ENCODE results near the gene LRATD1.

Gene LRATD1

DNA sequence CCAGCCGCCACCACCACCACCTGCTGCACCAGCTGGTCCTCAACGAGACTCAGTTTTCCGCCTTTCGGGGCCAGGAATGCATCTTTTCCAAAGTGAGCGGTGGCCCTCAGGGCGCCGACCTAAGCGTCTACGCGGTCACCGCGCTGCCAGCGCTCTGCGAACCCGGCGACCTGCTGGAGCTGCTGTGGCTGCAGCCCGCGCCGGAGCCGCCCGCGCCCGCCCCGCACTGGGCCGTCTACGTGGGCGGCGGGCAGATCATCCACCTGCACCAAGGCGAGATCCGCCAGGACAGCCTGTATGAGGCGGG is 1.6 kb downstream of the LRATD1 start:
- DNase-seq, result no peak

DNA sequence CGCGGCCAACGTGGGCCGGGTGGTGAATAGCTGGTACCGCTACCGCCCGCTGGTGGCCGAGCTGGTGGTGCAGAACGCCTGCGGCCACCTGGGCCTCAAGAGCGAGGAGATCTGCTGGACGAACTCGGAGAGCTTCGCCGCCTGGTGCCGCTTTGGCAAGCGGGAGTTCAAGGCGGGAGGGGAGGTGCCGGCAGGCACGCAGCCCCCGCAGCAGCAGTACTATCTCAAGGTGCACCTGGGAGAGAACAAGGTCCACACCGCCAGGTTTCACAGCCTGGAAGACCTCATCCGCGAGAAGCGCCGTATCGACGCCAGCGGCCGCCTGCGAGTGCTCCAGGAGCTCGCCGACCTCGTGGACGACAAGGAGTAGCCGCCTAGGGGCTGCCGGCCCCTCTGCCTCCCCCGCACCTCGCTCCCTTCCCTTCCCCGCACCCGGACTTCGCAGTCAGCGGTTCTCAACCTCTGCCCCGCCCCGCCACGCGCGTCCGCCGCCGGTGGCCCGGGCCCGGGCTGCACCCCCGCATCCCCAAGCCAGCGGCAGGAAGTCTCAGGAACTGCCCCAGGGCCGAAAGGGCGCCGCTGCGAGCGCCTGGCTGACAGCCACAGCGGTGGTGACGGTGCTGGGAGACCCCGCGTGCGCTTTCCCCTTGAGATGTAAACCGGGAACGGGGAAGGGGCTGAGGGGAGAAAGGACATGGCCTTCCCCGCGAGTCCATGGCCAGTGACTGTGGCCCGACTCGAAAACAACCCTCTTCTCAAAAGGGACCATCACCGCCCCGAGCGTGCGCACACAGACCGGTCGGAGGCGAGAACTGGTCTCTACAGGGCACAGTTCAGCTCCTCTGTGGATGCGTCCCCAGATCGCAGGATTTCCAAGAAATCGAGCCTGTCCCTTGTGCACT is 2.2 kb downstream of the LRATD1 start:
- no peak for DNase-seq

DNA sequence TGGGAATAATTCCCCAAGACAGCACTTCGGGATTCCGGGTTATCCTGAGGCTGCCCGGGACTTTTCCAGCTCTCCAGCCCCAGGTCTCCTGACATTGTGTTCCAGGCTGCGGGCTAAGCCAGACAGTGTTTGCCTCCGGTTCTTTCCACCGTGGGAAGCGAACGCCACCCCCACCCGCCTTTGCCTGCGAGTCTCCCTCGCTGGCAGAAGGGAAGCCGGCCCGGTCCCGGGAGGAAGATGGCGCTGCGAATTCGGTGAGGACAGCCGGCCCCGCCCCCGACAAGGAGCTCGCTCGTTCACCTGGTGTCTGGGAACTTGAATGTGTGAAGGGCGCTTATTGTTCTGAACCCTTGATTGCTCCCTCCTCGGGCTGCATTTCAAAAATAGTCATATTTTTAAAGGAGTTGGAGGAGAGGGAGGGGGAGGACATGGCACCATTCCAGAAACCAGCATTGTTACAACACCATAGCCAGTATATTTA is 2.9 kb downstream of the LRATD1 start:
- no peak for DNase-seq

DNA sequence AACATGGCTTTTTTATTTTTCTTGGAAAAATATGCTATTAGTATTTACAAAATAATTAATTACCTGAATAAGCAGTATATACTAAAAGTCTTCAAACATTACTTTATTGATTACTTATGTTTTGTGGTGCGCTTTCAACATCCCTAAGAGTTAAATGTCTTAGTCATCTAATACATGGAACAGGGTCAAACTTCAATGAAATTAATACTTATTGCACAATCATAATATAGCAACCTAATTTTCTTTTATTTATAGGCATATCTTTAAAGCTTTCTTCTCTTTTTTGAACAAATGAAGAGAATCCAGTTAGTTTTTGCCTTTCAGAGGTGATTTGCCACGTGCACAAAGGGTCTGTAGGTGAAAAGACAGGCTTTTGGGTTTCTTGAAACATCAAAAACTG is 6.0 kb downstream of the LRATD1 start:
- no peak for DNase-seq

DNA sequence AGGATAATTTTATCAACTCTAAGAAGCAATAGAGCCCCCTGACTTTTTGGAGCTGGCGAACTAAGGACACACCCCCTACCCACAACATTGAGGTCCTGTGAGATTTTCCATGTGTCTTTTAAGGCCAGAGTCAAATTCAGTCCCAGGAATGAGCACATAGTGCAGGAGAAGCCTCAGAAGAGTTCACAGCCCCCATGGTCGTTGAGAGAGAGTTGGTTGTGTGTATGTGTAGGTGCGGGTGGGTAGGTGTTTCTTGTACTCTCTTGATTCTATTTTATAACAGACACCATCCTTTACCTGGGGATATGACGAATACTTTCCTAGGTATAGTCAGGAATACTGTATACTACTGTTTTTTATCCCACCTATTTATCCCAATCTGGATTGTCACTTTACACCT is 8.6 kb downstream of the LRATD1 start:
- DNase-seq, result no peak

DNA sequence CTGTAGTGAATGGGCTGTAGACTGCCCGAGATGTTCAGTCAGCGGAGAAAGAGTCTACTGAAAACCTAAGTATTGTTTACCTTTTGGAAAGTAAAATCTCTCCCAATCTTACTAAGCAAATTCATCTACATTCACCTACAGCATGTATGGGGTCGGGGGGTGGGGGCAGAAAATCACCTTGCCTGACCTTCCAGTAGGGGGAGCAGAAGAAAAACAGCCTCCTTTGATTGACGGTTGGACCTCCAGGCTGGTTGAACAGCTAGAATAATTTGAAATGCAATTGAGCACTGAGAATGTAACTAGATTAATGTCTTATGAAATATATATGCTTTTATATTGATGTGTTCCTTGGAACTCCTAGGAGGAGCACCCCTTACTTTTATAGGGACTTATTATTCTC is 10.0 kb downstream of the LRATD1 start:
- DNase-seq, result no peak

DNA sequence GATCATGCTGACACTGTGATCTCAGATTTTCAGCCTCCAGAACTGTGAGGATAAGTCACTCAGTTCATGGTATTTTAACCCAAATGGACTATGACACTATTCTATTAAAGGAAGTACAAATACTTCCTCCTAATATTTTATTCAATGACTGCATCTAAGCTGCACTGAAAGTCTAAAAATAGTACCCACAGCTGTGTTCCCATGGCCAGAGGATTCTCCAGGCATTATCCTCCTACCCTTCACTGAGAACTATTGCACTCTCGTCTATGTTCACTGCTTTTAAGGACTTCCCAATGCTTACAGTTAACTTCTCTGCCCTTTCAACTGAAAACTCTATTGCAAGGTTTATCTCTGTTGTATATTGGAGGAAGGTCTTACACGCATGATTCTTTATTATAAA is 15.2 kb downstream of the LRATD1 start:
- no peak for DNase-seq

DNA sequence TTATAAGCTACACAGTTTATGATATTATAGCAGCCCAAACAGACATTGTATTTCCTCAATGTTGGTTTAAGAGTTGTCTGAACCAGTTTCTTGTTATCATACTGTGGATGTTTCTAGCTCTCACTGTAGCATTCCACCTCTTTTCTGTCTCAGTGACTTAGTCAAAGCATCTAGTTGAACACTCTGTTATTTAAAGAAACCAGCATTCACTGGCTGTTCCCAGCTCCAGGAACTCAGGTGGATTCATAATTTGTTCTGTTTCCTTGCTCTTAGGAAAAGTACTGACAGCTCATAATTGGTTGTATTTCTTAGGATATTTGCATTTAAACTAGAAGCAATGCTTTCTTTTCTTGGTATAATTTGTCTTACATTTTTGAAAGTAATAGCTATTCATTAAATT is 17.5 kb downstream of the LRATD1 start:
- no peak for DNase-seq

DNA sequence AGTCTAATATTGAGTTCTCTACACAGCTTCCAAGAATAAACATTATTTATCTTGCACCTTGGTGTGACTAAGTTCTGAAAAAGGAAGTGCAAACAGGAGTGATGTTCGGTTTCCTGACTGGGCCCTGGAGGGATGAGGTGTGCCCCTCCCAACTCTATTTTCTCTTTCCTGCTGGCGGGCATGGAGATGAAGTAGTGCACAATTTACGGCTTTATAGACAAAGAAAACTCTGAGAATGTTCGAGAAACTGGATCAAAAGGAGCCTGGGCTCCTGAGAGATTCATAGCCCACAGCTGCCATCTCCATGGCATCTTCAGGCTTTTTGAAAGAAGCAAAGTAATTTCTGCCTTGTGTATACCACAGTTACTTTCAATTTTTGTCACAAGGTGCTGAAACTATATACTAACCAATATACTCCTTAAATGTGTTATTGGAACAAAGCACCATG is 22.3 kb downstream of the LRATD1 start:
- DNase-seq, result no peak

DNA sequence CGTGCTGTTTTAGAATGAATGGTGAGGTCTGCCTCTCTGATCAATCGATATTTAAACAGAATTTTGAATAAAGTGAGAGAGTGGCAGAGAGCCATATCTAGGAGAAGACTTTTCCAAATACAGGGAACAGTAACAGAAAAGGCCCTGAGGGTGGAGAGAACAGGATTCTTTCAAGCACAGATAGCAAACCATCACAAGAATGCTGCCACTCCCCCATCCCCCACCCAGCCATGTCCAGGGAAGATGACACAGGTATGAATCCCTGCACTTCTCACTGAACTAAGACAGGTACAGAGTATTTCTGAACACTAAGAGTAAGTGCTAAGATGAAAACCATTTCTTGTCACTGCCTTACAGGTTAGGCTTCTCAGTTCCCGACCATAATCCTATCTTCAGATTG is 23.6 kb downstream of the LRATD1 start:
- DNase-seq, result no peak

DNA sequence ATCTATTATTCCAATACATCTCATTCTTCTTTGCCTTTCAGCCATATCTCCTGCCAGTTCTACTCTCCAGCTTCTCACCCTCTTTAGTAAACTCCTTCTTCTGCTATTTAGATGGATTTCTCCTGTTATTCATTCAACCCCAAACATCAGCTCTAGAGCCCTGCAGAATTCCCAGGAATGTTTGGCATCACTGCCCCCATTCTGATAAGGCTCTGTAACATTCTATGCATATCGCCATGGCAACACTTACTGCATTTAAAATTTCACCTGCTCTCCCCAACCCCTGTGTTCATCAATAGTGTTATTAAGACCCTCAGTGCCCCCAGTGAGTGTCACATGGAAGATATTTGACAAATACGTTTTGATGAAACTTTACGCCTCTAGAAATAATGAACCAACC is 28.6 kb downstream of the LRATD1 start:
- DNase-seq, result no peak

DNA sequence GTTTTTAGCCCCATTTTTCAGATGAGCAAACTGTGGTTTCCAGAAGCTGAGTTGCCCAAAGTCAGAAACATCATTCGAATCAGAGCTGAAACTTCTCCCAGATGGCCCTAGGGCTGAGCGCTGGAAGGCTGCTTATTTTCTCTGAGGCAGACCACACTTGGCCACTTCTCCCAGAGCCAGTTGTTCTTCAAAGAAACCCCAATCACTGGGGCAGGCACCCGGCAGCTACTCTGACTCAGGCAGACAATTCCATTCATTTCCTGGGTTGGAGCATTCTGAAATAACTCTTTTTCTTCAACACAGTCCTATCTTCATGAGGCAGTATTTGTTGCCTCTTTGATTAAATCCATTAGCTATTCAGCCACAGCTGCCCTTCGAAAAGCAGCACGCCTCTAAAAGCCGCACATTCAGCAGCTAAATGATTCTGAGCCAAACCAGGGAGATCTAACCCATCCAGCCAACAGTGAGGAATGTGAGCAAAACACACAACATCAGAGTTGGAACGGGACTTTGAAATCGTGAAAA is 40.9 kb downstream of the LRATD1 start:
- DNase-seq, result no peak

DNA sequence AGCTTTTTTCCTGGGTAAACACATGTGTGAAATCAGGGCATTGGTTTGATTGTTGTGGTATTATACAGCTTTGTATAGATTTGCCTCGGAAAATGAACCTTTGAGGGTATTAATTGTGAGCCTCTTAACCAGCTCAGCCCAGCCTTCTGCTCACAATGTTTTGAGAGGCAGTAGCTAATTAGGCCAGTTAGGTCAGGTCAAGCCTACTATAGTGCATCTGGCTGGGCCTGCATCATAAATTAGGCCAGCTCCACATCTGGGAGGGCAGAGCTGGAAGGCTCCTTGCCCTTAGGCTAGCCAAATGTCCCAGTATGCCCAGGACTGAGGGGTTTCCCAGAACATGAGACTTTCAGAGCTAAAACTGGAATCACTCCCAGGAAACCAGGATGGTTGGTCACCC is 43.0 kb downstream of the LRATD1 start:
- no peak for DNase-seq

DNA sequence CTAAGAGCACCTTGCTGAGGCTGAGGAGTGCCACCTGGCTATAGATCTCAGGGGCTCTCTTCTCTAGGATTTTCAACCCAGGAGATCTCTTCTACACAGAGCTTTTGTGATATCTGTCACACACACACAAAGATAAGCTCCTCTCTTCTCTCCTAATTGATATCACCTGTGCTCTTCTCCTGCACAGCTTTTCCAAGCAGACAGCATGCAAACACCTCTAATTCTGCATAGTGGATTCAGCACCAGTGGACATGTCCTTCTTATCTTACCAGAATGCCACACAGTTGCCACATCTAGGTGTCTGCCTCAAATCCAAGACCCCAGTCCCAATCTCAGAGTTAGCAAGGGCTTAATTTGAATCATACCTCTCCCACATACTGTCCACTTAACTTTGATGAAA is 43.9 kb downstream of the LRATD1 start:
- DNase-seq, result no peak

DNA sequence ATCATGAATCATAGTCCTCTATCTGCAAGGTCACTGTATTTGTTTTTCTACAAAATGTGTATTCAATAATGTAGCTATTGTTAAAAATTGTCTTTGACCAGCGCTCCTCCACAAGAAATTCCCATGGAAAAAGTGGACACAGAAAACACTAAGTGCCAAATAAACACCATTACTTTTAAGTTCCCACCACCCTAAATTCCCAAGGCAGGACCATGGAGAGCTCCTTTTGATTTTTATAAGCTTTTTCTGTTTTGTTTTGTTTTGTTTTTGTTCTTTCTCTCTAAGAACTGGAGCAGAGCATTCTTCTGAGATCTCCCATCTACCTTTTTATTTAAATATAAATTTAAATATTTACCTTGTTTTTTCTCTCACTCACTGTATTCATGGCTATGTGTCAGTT is 44.5 kb downstream of the LRATD1 start:
- no peak for DNase-seq

DNA sequence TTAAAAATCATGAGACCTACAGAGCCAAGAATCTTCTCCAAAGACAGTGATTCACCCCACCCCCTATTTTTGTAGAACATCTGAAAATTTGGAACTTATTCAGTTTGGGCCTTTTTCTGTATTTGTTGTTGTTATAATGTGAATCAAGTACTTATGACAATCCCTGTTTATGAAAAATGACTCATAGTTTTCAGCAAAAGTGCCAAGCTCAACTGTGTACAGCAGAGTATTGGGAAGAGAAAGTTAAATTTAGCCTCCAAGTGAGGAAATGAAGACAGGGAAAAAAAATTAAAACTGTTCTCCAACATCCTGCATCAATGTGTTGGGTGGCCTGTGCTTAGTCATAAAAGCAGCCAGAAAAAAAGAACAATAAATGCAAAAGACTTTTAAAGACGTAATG is 46.2 kb downstream of the LRATD1 start:
- no peak for DNase-seq

DNA sequence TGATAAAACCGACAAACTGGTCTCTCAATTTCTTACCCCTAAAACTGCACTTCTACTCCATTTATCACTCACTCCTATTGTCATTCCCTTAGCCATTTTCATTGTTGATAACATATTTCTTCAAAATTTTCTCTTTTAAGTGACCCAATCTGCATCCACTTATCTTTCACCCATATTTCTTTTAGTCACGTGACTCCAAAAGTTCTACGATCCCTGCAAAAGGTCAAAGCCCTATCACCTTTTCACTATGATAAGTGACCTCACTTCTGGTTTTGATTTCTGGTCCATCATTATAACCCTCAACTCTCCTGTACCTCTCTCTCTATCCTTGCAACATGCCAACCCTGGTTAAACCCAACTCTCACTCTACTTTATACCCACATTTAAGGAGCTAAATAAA is 49.1 kb downstream of the LRATD1 start:
- DNase-seq, result no peak
